ENCODE measurements around the gene DHRS7C. TPM values are rescaled to one million over a fixed set of nuclear protein-coding genes. Genes with fewer than 3 reads are reported as not detected.
A peak's percentile ranks its signal among the peaks of the same experiment; 100 is the strongest.

The DHRS7C gene
- total RNA-seq, 3 donors from 2014 or later = not detected

GRCh38 chr17:9763643-9764042, 27.7 kb downstream of the DHRS7C start:
- Mint-ChIP-seq H3K27me3 (ENCODE audit: low read depth) (peaks cover 27% of the 10 kb centered on the region), H3K9me3 (no peaks in the 10 kb centered on the region), H3K4me3 (no peak overlapping the region), H3K4me1 (ENCODE audit: low read depth) (no peaks in the 10 kb centered on the region), H3K36me3 (ENCODE audit: insufficient read depth) (no peaks in the 10 kb centered on the region)
- DNase-seq (no peak), ATAC-seq (no peak)

- no peak for DNase-seq
- H3K9me3 Mint-ChIP-seq = no peaks in the 10 kb centered on the region
- H3K27me3 Mint-ChIP-seq (ENCODE audit: low read depth) = peaks cover 16% of the 10 kb centered on the region
- H3K4me3 Mint-ChIP-seq = no peak overlapping the region
- no peaks in the 10 kb centered on the region for H3K36me3 Mint-ChIP-seq (ENCODE audit: insufficient read depth)
- ATAC-seq = no peak
- no peaks in the 10 kb centered on the region for H3K4me1 Mint-ChIP-seq (ENCODE audit: low read depth)
Observed at GRCh38 chr17:9760266-9760665, 31.1 kb downstream of the DHRS7C start.

DNA sequence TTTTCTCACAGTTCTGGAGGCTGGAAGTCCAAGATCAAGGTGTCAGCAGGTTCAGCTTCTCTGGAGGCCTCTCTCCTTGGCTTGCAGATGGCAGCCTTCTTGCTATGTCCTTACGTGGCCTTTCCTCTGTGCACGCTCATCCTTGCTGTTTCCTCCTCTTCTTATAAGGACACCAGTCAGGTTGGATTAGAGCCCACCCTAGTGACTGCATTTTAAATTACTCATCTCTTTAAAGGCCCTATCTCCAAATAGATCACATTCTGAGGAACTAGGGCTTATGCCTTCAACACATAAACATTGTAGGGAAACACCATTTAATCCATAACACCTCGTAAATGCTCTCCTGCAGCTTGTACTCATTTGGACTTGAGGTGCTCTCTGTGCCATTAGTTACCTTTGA, 36.3 kb downstream of the DHRS7C start:
- ATAC-seq = no peak
- no peak for DNase-seq
- no peak overlapping the region for H3K4me3 Mint-ChIP-seq
- H3K9me3 Mint-ChIP-seq = no peaks in the 10 kb centered on the region
- no peaks in the 10 kb centered on the region for H3K36me3 Mint-ChIP-seq (ENCODE audit: insufficient read depth)
- H3K4me1 Mint-ChIP-seq (ENCODE audit: low read depth) = no peaks in the 10 kb centered on the region
- peaks cover 31% of the 10 kb centered on the region for H3K27me3 Mint-ChIP-seq (ENCODE audit: low read depth)

DNA sequence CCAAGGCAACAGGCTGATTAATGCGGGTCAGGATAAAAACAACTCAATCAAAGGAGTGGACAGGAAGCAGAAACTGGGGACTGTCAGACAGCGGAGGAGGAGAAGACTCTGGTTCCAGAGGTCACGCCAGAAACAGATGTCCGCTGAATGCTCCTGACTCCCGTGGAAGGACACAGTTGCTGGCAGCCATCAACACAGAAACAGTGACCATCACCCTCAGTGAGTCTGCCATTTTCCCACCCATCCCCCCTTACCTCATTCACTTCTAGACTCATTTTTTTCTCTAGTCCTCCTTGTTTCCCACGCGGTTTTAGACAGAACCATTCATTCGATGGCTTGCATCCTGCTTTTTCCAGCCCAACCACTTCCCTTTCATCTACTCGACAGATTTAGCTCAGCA, 40.9 kb downstream of the DHRS7C start:
- ATAC-seq (no peak), DNase-seq (no peak)
- Mint-ChIP-seq H3K4me3 (no peak overlapping the region), H3K4me1 (ENCODE audit: low read depth) (no peaks in the 10 kb centered on the region), H3K27me3 (ENCODE audit: low read depth) (peaks cover 40% of the 10 kb centered on the region), H3K9me3 (no peaks in the 10 kb centered on the region), H3K36me3 (ENCODE audit: insufficient read depth) (no peaks in the 10 kb centered on the region)

DNA sequence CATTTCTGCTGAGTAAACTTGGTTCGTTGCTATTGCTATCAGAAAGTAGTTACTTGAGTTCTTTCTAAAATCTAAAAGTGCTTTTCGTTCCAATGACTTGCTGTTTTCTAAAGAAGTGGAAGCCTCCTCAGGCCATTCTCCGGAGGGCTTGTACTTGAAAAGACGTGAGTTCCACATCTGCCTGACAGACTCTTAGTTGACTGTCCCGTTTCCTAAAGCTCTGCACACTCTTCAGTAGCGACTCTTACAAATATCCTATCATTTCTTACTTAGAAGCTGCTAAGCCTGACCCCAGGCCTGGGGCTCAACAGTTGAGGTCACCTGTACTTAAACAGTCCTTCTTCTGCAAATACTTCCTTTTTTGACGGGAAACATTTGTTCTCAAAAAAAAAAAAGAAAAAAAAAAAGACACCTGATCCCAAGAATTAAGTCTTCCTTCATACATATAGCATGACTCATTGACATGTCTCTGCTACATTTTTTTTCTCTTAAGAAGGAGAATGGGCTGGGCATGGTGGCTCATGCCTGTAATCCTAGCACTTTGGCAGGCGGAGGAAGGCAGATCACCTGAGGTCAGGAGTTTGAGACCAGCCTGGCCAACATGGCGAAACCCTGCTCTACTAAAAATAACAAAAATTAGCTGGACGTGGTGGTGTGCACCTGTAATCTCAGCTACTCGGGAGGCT, 61.5 kb downstream of the DHRS7C start:
- no peaks in the 10 kb centered on the region for H3K36me3 Mint-ChIP-seq (ENCODE audit: insufficient read depth)
- H3K9me3 Mint-ChIP-seq = no peaks in the 10 kb centered on the region
- H3K4me1 Mint-ChIP-seq (ENCODE audit: low read depth) = no peaks in the 10 kb centered on the region
- ATAC-seq (no peak), DNase-seq (no peak)
- peaks cover 3% of the 10 kb centered on the region for H3K27me3 Mint-ChIP-seq (ENCODE audit: low read depth)
- no peak overlapping the region for H3K4me3 Mint-ChIP-seq

GRCh38 chr17:9729034-9729650, 62.2 kb downstream of the DHRS7C start:
- DNase-seq (no peak), ATAC-seq (peak in 1 of 2 donors; percentile 43)
- H3K36me3 Mint-ChIP-seq (ENCODE audit: insufficient read depth) = no peaks in the 10 kb centered on the region
- no peaks in the 10 kb centered on the region for H3K4me1 Mint-ChIP-seq (ENCODE audit: low read depth)
- no peak overlapping the region for H3K4me3 Mint-ChIP-seq
- H3K9me3 Mint-ChIP-seq = no peaks in the 10 kb centered on the region
- H3K27me3 Mint-ChIP-seq (ENCODE audit: low read depth) = peaks cover 3% of the 10 kb centered on the region

DNA sequence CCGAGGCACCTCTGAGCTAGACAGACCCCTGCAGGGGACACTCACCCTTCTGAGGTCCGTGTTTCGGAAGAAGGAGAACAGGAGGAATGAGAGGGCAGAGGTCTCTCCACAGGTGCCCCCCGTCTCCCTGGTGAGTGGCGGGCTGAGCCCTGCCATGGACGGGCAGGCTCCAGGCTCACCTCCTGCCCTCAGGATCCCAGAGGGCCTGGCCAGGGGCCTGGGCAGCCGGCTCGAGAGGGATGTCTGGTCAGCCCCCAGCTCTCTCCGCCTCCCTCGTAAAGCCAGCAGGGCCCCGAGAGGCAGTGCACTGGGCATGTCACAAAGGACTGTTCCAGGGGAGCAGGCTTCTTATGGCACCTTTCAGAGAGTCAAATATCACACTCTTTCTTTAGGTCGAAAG, 62.8 kb downstream of the DHRS7C start:
- no peak for ATAC-seq
- no peak for DNase-seq
- Mint-ChIP-seq H3K4me1 (ENCODE audit: low read depth) (no peaks in the 10 kb centered on the region), H3K36me3 (ENCODE audit: insufficient read depth) (no peaks in the 10 kb centered on the region), H3K4me3 (no peak overlapping the region), H3K27me3 (ENCODE audit: low read depth) (peaks cover 5% of the 10 kb centered on the region), H3K9me3 (no peaks in the 10 kb centered on the region)

GRCh38 chr17:9728005-9728404, 63.4 kb downstream of the DHRS7C start:
- no peak overlapping the region for H3K4me3 Mint-ChIP-seq
- no peaks in the 10 kb centered on the region for H3K9me3 Mint-ChIP-seq
- no peaks in the 10 kb centered on the region for H3K4me1 Mint-ChIP-seq (ENCODE audit: low read depth)
- no peaks in the 10 kb centered on the region for H3K36me3 Mint-ChIP-seq (ENCODE audit: insufficient read depth)
- no peak for ATAC-seq
- peaks cover 5% of the 10 kb centered on the region for H3K27me3 Mint-ChIP-seq (ENCODE audit: low read depth)
- DNase-seq = no peak

DNA sequence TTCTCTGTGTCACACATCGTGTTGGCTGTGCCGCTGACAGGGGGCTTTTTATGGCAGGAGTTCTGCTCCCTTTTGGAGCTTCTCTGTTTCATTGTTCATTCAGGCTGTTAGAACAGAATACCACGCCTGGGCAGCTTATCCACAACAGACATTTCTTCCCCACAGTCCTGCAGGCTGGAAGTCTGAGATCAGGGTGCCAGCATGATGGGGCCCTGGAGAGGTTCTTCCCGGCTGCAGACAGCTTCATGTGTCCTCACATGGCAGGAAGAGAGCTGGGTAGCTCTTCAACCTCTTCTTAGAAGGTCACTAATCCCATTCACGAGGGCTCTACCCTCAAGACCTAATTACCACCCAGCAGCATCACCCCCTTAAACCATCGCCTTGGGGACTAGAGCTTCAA, 65.1 kb downstream of the DHRS7C start:
- peaks cover 5% of the 10 kb centered on the region for H3K27me3 Mint-ChIP-seq (ENCODE audit: low read depth)
- no peak overlapping the region for H3K4me3 Mint-ChIP-seq
- H3K9me3 Mint-ChIP-seq = no peaks in the 10 kb centered on the region
- DNase-seq (no peak), ATAC-seq (no peak)
- no peaks in the 10 kb centered on the region for H3K4me1 Mint-ChIP-seq (ENCODE audit: low read depth)
- no peaks in the 10 kb centered on the region for H3K36me3 Mint-ChIP-seq (ENCODE audit: insufficient read depth)

GRCh38 chr17:9725575-9725974, 65.8 kb downstream of the DHRS7C start:
- ATAC-seq = no peak
- Mint-ChIP-seq H3K4me1 (ENCODE audit: low read depth) (no peaks in the 10 kb centered on the region), H3K4me3 (no peak overlapping the region), H3K9me3 (no peaks in the 10 kb centered on the region), H3K36me3 (ENCODE audit: insufficient read depth) (no peaks in the 10 kb centered on the region), H3K27me3 (ENCODE audit: low read depth) (peaks cover 5% of the 10 kb centered on the region)
- DNase-seq = no peak

Other genes with a start within 250 kb of the DHRS7C start
- gene STX8, start 215.8 kb downstream of the DHRS7C start, total RNA-seq = 10 to 100 TPM; 37.5 to 40.7 (median 38.3) TPM
- not detected for gene CFAP52, start 214.9 kb downstream of the DHRS7C start, total RNA-seq
- gene USP43, start 146.1 kb downstream of the DHRS7C start, total RNA-seq = under 1 TPM in 2 of 3 donors, not detected in 1; 0.14 to 0.18 TPM
- not detected for gene GSG1L2, start 30.5 kb upstream of the DHRS7C start, total RNA-seq
- not detected for gene GLP2R, start 34.3 kb upstream of the DHRS7C start, total RNA-seq
- gene RCVRN, start 113.7 kb upstream of the DHRS7C start, total RNA-seq = not detected